Measurements from ENCODE around the gene KRT79. TPM values are rescaled to one million over a fixed set of nuclear protein-coding genes. Genes with fewer than 3 reads are reported as not detected.

Gene KRT79
- total and polyA plus RNA-seq, 8 donors, result 0.09 TPM; not detected in 7

- intact Hi-C loops (cut with DNase I), result no loop called here
- H3K9me3 ChIP-seq, result no peaks in the 10 kb centered on the region
- DNase-seq (no peak), FAIRE-seq (no peak), ATAC-seq (no peak)
- no peak overlapping the region for H3K27ac ChIP-seq
- no peak overlapping the region for H3K4me3 ChIP-seq
- H3K4me1 ChIP-seq, result no peaks in the 10 kb centered on the region
- H3K27me3 ChIP-seq, result no peaks in the 10 kb centered on the region
- TF ChIP-seq, protein P1, sequence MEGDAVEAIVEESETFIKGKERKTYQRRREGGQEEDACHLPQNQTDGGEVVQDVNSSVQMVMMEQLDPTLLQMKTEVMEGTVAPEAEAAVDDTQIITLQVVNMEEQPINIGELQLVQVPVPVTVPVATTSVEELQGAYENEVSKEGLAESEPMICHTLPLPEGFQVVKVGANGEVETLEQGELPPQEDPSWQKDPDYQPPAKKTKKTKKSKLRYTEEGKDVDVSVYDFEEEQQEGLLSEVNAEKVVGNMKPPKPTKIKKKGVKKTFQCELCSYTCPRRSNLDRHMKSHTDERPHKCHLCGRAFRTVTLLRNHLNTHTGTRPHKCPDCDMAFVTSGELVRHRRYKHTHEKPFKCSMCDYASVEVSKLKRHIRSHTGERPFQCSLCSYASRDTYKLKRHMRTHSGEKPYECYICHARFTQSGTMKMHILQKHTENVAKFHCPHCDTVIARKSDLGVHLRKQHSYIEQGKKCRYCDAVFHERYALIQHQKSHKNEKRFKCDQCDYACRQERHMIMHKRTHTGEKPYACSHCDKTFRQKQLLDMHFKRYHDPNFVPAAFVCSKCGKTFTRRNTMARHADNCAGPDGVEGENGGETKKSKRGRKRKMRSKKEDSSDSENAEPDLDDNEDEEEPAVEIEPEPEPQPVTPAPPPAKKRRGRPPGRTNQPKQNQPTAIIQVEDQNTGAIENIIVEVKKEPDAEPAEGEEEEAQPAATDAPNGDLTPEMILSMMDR (IDR thresholded peaks at IDR 0.05), result no peak
- WGBS, 2 donors, result 71 to 79% methylated on average over 8 of the region's 8 CpGs
- H3K36me3 ChIP-seq, result no peaks in the 10 kb centered on the region
Measured at GRCh38 chr12:52817003-52817698, 17.0 kb downstream of the KRT79 start.

- Histone ChIP-seq H3K27ac (no peak overlapping the region), H3K4me1 (no peaks in the 10 kb centered on the region), H3K27me3 (no peaks in the 10 kb centered on the region), H3K9me3 (no peaks in the 10 kb centered on the region), H3K36me3 (no peaks in the 10 kb centered on the region), H3K4me3 (no peak overlapping the region)
- intact Hi-C loops (cut with DNase I), result no loop called here
- ATAC-seq (no peak), DNase-seq (no peak), FAIRE-seq (no peak)
- TF ChIP-seq, protein P1 (IDR thresholded peaks at IDR 0.05), result no peak
- 72 to 73% methylated on average over 9 of the region's 9 CpGs for WGBS, 2 donors
Measured at GRCh38 chr12:52815676-52816588, 18.2 kb downstream of the KRT79 start.

DNA sequence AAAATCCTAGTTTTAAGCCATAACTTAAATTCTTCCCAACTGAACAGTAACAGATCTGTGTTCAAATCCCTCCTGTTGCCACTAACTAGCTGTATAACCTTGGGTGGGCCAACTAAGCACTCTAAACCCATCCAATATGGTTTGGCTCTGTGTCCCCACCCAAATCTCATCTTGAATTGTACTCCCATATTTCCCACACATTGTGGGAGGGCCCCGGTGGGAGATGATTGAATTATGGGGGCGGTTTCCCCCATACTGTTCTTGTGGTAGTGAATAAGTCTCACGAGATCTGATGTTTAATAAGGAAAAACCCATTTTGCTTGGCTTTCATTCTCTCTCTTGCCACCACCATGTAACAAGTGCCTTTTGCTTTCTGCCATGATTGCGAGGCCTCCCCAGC lies 18.9 kb downstream of the KRT79 start:
- no peaks in the 10 kb centered on the region for H3K36me3 ChIP-seq

DNA sequence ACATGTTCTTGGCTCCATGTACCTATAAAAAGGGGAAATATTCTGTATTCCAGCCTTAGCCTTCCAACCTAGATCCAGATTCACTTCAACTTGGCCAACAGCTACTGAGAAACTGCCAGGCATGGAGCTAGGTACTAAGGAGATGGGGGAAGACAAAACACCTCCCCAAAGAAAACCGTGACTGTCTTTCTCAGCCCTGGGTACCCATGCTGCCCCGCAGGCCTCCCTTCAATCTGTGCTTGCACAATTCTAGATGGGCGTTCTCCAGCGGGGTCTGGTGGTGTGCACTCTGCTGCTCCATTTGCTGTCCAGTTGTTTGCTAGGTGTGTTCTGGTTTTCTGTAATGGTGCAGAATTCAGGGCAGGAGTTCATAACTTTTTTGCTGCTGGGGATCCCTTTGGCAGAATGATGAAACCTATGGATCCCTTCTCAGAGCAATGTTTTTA lies 19.4 kb downstream of the KRT79 start:
- intact Hi-C loops (cut with DNase I), result no loop called here
- Histone ChIP-seq H3K4me3 (no peak overlapping the region), H3K36me3 (no peaks in the 10 kb centered on the region), H3K4me1 (no peaks in the 10 kb centered on the region), H3K27ac (no peak overlapping the region), H3K27me3 (no peaks in the 10 kb centered on the region), H3K9me3 (no peaks in the 10 kb centered on the region)
- TF ChIP-seq, protein P1 (IDR thresholded peaks at IDR 0.05), result no peak
- DNase-seq, result no peak
- no peak for ATAC-seq
- WGBS, 2 donors, result 62 to 63% methylated on average over 4 of the region's 4 CpGs
- no peak for FAIRE-seq

More for the DNA sequence above, 18.9 kb downstream of the KRT79 start:
- no peak overlapping the region for H3K4me3 ChIP-seq
- H3K27ac ChIP-seq, result no peak overlapping the region
- H3K9me3 ChIP-seq, result no peaks in the 10 kb centered on the region
- 87 to 91% methylated on average over 4 of the region's 4 CpGs for WGBS, 2 donors
- no peak for DNase-seq
- no peak for ATAC-seq
- no peaks in the 10 kb centered on the region for H3K27me3 ChIP-seq
- FAIRE-seq, result no peak
- H3K4me1 ChIP-seq, result no peaks in the 10 kb centered on the region
- TF ChIP-seq, protein P1 (IDR thresholded peaks at IDR 0.05), result no peak
- intact Hi-C loops (cut with DNase I), result no loop called here

Measured in pancreas (tissue), 10 donors.